NCI-H1048 (cell line): Measurements from ENCODE around the gene CDK14.
"Not testable (repeated sequence)": the region's sequence is repeated elsewhere in the genome, so short reads cannot be mapped to it uniquely, and the experiment has no call there.

Experiments
- DNase-seq: peaks from one replicate; lab custom pipeline; 2025; lab: John Stamatoyannopoulos, UW

CDK14 gene

GRCh38 chr7:90757565-90757950 is 161.4 kb downstream of the CDK14 start:
- not testable (repeated sequence) for DNase-seq

- DNase-seq, result no peak
These were observed 162.9 kb downstream of the CDK14 start for GRCh38 chr7:90758933-90759562.

GRCh38 chr7:90759710-90760109 is 163.6 kb downstream of the CDK14 start:
- no peak for DNase-seq

- DNase-seq, result no peak
These were observed 164.8 kb downstream of the CDK14 start for GRCh38 chr7:90760892-90761291.

- DNase-seq, result no peak
These were observed 165.5 kb downstream of the CDK14 start for GRCh38 chr7:90761584-90761983.

DNA sequence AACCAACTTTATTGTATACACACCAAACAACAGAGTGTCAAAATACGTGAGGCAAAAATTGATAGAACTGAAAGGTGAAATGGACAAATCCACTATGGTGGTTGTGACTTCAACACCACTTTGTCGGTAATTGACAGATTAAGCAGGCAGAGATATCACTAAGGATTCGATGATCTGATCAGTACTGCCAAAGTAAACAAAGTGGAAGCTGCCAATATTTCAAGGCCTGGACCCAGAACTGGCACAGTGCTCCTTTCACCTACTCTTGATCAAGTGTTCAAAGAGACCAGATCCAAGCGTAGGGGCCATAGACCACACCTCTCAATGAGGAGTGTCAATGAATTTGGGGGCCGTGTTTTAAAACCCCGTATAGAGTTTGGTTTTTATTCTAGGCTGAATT is 167.0 kb downstream of the CDK14 start:
- DNase-seq, result no peak

- DNase-seq, result no peak
These were observed 168.9 kb downstream of the CDK14 start for GRCh38 chr7:90764848-90765570.

DNA sequence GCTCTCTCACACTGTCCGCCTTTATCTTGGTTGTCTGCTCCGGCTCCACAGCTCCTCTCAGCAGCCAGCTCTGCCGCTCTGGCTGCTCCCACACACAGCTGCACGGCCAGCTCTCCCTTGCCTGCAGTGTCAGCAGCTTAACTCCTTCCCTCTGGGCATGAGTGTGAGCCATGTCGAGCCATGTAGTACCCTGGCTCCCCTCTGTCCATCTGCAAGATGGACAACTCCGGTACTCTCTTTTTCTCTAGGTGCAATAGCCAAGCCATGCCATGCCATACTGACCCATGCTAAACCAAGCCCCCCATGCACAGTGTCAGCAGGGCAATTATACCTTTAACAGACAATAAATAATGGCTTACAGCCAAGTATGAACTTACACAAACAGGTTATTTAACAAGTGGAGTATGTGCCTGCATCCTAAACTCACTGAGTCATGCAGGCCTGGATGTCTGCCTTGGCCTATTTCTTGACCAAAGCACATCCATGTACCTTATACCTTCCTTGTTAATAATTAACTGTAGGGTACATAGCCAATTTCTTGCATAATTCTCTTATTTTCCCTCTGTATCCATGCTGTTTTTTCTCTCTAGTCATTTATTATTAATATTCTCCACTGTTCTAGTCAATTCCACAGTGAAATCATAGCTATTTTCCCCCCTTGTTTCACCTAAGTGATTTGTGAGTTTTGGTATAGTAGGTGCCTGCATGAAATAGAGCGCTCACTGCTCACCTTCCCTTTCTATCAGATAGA is 170.9 kb downstream of the CDK14 start:
- no peak for DNase-seq

GRCh38 chr7:90768301-90768700 is 172.2 kb downstream of the CDK14 start:
- DNase-seq, result no peak

- DNase-seq, result no peak
These were observed 172.9 kb downstream of the CDK14 start for GRCh38 chr7:90769036-90769435.

GRCh38 chr7:90769566-90769965 is 173.4 kb downstream of the CDK14 start:
- not testable (repeated sequence) for DNase-seq

- DNase-seq, result no peak
These were observed 175.2 kb downstream of the CDK14 start for GRCh38 chr7:90771281-90771680.

DNA sequence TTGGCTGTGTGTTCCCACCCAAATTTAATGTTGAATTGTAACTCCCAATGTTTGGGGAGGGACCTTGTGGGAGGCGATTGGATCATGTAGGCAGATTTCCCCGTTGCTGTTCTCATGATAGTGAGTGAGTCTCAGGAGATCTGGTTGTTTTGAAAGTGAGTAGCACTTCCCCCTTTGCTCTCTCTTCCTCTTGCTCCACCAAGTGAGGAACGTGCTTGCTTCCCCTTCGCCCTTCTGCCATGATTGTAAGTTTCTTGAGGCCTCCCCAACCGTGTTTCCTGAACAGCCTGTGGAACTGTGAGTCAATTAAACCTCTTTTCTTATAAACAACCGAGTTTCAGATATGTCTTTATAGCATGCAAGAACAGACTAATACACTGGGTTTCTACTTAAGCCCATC is 176.3 kb downstream of the CDK14 start:
- DNase-seq, result no peak

- DNase-seq, result no peak
These were observed 177.1 kb downstream of the CDK14 start for GRCh38 chr7:90773269-90773668.

- DNase-seq, result no peak
These were observed 178.6 kb downstream of the CDK14 start for GRCh38 chr7:90774706-90775105.

DNA sequence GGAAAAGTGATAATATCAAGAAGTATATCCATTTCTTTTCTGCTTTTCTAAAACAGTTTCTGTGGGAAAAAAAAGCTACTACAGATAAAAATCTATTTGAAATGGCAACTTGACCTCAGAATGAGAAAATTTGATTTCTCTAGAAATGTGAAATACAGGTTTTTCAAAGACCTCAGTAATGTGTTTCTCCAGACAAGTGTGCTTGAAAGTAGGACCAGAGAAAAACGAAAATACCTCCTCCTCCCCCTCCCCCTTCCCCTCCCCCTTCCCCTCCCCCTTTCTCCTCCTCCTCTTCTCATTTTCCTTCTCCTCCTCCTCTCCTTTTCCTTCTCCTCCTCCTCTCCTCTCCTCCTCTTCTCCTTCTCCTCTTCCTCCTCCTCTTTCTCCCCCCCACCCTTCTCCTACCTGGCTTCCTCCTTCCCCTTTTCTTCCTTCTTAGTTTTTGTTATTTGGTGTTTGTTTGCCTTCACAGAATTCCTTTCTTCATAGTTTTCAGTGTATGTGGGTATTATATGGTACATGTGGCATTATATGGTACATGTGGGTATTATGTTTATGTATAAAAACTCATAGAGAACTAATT is 179.4 kb downstream of the CDK14 start:
- DNase-seq, result no peak

GRCh38 chr7:90777041-90777440 is 180.9 kb downstream of the CDK14 start:
- DNase-seq, result no peak

GRCh38 chr7:90777465-90777864 is 181.3 kb downstream of the CDK14 start:
- DNase-seq, result no peak

GRCh38 chr7:90777886-90778285 is 181.8 kb downstream of the CDK14 start:
- no peak for DNase-seq

- no peak for DNase-seq
These were observed 191.9 kb downstream of the CDK14 start for GRCh38 chr7:90788052-90788451.

DNA sequence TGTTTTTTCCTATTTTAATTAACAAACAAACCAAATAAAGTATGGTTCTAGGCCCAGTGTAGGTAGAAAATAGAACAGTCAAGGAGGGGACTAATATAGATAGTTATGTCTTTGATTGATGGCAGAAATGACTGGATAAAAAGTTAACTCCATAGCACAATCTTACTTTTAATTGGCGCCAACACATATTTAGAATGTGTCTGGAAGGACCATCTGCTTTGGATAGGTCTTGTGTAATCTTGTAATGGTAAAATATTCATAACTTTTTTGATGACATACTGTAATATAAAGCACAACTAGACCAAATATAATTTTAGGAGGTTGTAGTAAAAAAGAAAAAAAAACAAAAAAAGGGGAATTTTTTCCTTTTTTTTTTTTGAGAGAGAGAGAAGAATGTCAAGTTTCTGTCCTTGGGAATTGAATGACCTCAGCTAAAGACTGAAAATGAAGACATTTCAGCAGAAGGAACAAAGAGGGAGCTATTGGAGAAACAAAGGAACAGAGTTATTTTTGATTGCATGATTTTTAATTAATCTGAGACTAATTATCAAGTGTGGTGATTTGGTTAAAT is 193.7 kb downstream of the CDK14 start:
- no peak for DNase-seq

DNA sequence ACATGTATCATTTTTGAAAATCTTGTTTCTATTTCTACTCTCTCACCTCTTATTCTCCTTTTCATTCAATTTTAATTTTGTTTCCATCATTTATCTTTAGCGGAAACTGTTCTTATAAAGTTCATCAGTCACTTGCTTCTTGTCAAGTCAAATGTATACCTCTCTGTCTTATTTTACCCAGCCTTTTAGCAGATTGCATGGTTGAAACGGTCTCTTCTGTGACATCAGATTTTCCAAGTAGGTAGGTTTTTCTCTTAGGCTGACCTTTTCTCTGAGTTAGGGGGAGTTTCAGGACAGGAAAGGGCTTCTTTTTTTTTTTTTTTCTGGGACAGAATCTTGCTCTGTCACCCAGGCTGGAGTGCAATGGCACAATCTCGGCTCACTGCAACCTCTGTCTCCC is 195.5 kb downstream of the CDK14 start:
- DNase-seq, result no peak
